Muscle of leg (tissue), 11 donors: ENCODE measurements around the gene ADCY3. TPM values are rescaled to one million over a fixed set of nuclear protein-coding genes. Genes with fewer than 3 reads are reported as not detected.

Experiments used
- DNase-seq: peaks from one replicate; pipeline ENCODE4 v3.0.0; 2013
- H3K27ac ChIP-seq: one replicate; pipeline ENCODE4 v1.5.1; 2013; ENCODE audit warnings: mild to moderate bottlenecking, low read length, control low read depth
- H3K27me3 ChIP-seq: one replicate; pipeline ENCODE4 v1.6.1; 2013; ENCODE audit warnings: low read length; ENCODE audit not compliant: control insufficient read depth, insufficient read depth
- H3K36me3 ChIP-seq: one replicate; pipeline ENCODE4 v1.6.1; 2013; ENCODE audit warnings: low read length; ENCODE audit not compliant: control insufficient read depth, insufficient read depth
- H3K4me1 ChIP-seq: one replicate; pipeline ENCODE4 v1.6.1; 2013; ENCODE audit warnings: low read length; ENCODE audit not compliant: control insufficient read depth, insufficient read depth
- H3K4me3 ChIP-seq: one replicate; pipeline ENCODE4 v1.5.1; 2013; ENCODE audit warnings: low read length, control low read depth
- H3K9me3 ChIP-seq: replicated peaks from 2 replicates; pipeline ENCODE4 v1.6.1; 2013; ENCODE audit warnings: low read depth, low read length; ENCODE audit not compliant: control insufficient read depth
- WGBS: methylation state at CpG from one replicate; pipeline ENCODE4 v1.1.5; 2013; ENCODE audit warnings: missing lambda C conversion rate; ENCODE audit not compliant: insufficient coverage; 5-methylcytosine and 5-hydroxymethylcytosine counted together
- polyA plus RNA-seq, 8 donors: library from polyadenylated mRNA; unstranded; fragments of 120-200 nt; gene quantifications; one replicate each; pipeline versions ENCODE4 v1.2.1 to v1.2.3, GENCODE V29; 2013; ENCODE audit warnings: inconsistent platforms in 1 of 8, low replicate concordance in 1 of 8; ENCODE audit not compliant: insufficient read length in 8 of 8, insufficient read depth in 1 of 8
- total RNA-seq: library from RNA; stranded (reverse); fragments of 120-200 nt; gene quantifications from one replicate; pipeline ENCODE4 v1.2.4, GENCODE V29; 2013

Gene ADCY3
- total and polyA plus RNA-seq, 9 donors = 19.7 to 37.7 (median 29.7) TPM

DNA sequence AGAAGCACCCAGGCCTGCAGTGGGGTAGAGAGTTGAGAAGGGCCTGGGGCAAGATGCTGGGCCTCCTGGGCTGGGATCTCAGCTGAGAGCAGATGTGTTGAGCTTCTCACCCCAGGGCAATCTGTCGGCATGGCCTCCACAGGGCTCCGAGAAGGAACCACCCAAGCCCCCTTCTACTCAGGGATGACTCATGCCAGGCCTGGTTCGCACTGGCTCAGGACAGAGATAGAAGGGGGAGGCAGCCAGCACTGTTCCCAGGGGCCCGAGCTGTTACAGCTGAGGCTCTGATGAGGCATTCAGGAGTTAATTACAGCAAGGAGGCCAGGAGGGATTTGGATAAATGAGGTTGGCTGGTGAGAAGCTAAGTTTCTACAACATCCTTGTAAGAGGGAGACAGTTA lies 64.3 kb downstream of the ADCY3 start:
- Histone ChIP-seq H3K27me3 (no peaks in the 10 kb centered on the region), H3K4me3 (no peak overlapping the region), H3K27ac (peak overlapping the region; percentile 72), H3K4me1 (peaks cover 23% of the 10 kb centered on the region), H3K36me3 (no peaks in the 10 kb centered on the region), H3K9me3 (no peaks in the 10 kb centered on the region)
- WGBS = 43% methylated on average over 2 of the region's 4 CpGs
- peak; percentile 35 for DNase-seq

- H3K4me3 ChIP-seq = no peak overlapping the region
- 55% methylated on average over 2 of the region's 8 CpGs for WGBS
These were observed 64.9 kb downstream of the ADCY3 start for GRCh38 chr2:24855022-24855622.

DNA sequence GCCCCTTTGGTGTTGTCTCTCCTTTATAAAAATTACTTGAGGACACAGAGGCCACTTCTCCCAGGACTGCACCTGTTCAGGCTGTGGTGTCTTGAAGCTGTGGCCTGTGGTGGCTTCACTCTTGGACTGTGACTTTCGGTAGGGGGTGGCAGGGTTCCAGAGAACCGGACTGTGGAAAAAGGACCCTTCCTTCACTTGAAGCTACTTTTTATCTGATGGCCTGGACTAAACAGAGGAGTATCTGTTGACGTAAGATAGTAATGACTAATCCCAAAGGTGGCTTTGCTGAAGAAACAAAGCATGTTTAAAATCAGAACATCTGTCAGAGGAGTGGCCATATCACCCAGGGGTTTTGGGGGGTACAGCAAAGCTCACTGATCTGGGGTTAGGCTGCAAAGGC lies 66.0 kb downstream of the ADCY3 start:
- no peaks in the 10 kb centered on the region for H3K27me3 ChIP-seq
- no peaks in the 10 kb centered on the region for H3K36me3 ChIP-seq
- no CpG with 5 or more reads among the region's 3 CpGs for WGBS
- no peaks in the 10 kb centered on the region for H3K9me3 ChIP-seq
- H3K27ac ChIP-seq = no peak overlapping the region
- no peak overlapping the region for H3K4me3 ChIP-seq
- DNase-seq = no peak
- peaks cover 26% of the 10 kb centered on the region for H3K4me1 ChIP-seq

More at GRCh38 chr2:24855022-24855622, 64.9 kb downstream of the ADCY3 start:
- no peaks in the 10 kb centered on the region for H3K9me3 ChIP-seq
- peak overlapping the region; percentile 72 for H3K27ac ChIP-seq
- peak; percentile 49 for DNase-seq
- no peaks in the 10 kb centered on the region for H3K36me3 ChIP-seq
- H3K4me1 ChIP-seq = peaks cover 26% of the 10 kb centered on the region
- no peaks in the 10 kb centered on the region for H3K27me3 ChIP-seq

GRCh38 chr2:24853046-24853445 lies 67.0 kb downstream of the ADCY3 start:
- no peak for DNase-seq
- no peaks in the 10 kb centered on the region for H3K27me3 ChIP-seq
- no peak overlapping the region for H3K4me3 ChIP-seq
- no peaks in the 10 kb centered on the region for H3K36me3 ChIP-seq
- H3K9me3 ChIP-seq = peaks cover 5% of the 10 kb centered on the region
- peaks cover 26% of the 10 kb centered on the region for H3K4me1 ChIP-seq
- no peak overlapping the region for H3K27ac ChIP-seq
- WGBS = 100% methylated on average over 3 of the region's 9 CpGs

DNA sequence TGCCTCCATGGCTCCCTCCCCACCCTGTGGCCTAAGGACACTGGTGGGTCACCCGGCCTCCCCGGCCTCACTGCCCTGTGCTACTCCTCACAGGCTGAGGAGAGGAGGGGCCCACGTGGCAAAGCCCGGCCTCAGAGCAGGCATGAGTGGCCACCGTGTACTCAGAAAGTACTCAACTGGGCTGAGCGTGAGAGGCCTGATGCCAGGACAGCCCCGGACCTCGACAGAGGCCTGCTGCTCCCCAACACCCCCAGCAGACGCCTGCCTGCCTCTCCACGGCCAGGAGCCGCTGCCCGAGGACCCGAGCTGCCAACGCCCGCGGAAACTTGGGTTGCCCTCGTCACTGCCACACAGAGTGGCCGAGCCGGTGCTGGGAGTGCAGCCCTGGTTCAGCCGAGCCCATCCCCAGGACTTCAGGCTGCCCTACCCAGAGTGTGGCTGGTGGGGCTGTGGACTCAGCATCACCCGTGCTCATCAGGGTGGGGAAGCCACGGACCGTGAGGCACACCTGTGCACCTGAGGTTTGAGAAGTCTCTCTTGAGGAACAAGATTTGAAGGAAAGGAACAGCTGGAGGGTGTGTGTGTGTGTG lies 67.5 kb downstream of the ADCY3 start:
- Histone ChIP-seq H3K4me3 (no peak overlapping the region), H3K9me3 (peaks cover 10% of the 10 kb centered on the region), H3K27ac (no peak overlapping the region), H3K4me1 (peaks cover 26% of the 10 kb centered on the region), H3K36me3 (no peaks in the 10 kb centered on the region), H3K27me3 (no peaks in the 10 kb centered on the region)
- DNase-seq = no peak
- WGBS = 91% methylated on average over 19 of the region's 23 CpGs

DNA sequence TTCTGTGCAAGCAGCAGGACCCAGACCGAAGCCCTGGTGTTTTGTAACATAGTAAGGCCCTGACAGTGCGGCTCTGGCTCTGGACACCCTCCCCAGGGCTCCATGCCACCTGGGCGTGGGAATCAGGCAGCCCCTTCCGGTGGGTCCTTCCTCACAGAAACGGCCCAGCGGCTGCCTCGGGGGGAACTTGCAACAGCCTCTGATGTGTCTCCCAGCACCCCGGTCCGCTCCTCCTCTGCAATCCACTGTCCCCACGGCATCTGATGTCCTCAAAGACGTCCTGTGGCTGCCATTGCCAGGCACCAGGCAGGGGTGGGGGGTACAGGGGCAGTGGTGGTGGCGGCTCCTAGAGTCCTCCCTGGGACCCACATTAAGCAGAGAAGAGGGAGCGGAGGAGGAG lies 68.0 kb downstream of the ADCY3 start:
- Histone ChIP-seq H3K9me3 (peaks cover 12% of the 10 kb centered on the region), H3K27me3 (no peaks in the 10 kb centered on the region), H3K4me3 (no peak overlapping the region), H3K27ac (no peak overlapping the region), H3K36me3 (no peaks in the 10 kb centered on the region), H3K4me1 (peaks cover 26% of the 10 kb centered on the region)
- 89% methylated on average over 10 of the region's 13 CpGs for WGBS
- no peak for DNase-seq

DNA sequence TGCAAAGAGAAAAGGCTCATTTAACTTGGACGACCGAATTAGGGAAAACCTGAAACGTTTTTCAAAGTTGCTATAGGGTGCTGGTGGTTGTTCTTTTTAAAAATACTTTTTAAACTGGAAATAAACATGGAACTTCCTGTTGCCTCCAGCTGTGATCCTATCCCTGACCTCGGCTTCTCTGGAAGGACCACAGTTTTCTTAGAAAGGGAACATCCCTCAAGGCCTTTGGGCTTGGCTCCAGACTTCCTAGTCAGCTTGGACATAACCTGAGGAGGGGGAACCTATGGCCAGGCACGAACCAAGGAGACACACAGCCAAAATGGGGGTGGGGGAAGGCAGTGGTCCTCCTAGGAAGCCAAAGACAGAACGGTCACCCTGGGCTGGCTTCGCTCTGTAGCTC lies 69.1 kb downstream of the ADCY3 start:
- WGBS = 75% methylated on average over 2 of the region's 7 CpGs
- peaks cover 12% of the 10 kb centered on the region for H3K9me3 ChIP-seq
- H3K36me3 ChIP-seq = no peaks in the 10 kb centered on the region
- no peak overlapping the region for H3K4me3 ChIP-seq
- H3K27ac ChIP-seq = peak overlapping the region; percentile 47
- H3K4me1 ChIP-seq = peaks cover 17% of the 10 kb centered on the region
- peak; percentile 65 for DNase-seq
- H3K27me3 ChIP-seq = no peaks in the 10 kb centered on the region

DNA sequence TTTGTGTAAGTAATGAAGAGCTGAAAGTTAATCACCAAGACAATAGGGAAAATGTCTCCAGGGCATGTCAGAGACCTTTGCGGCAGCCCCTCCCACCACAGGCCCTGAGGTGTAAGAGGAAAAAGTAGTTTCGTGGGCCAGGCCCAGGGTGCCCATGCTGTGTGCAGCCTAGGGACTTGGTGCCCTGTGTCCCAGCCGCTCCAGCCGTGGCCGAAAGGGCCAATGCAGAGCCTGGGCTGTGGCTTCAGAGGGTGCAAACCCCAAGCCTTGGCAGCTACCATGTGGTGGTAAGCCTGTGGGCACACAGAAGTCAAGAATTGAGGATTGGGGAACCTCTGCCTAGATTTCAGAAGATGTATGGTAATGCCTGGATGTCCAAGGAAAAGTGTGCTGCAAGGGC lies 74.3 kb downstream of the ADCY3 start:
- 100% methylated on average over 5 of the region's 5 CpGs for WGBS
- Histone ChIP-seq H3K36me3 (peaks cover 10% of the 10 kb centered on the region), H3K4me3 (no peak overlapping the region), H3K4me1 (peaks cover 9% of the 10 kb centered on the region), H3K27me3 (no peaks in the 10 kb centered on the region), H3K9me3 (peaks cover 12% of the 10 kb centered on the region), H3K27ac (no peak overlapping the region)
- DNase-seq = no peak

GRCh38 chr2:24844023-24844685 lies 75.9 kb downstream of the ADCY3 start:
- Histone ChIP-seq H3K27ac (no peak overlapping the region), H3K36me3 (peaks cover 22% of the 10 kb centered on the region), H3K27me3 (no peaks in the 10 kb centered on the region), H3K4me1 (peaks cover 6% of the 10 kb centered on the region), H3K9me3 (peaks cover 12% of the 10 kb centered on the region), H3K4me3 (no peak overlapping the region)
- no peak for DNase-seq
- 91% methylated on average over 9 of the region's 9 CpGs for WGBS

DNA sequence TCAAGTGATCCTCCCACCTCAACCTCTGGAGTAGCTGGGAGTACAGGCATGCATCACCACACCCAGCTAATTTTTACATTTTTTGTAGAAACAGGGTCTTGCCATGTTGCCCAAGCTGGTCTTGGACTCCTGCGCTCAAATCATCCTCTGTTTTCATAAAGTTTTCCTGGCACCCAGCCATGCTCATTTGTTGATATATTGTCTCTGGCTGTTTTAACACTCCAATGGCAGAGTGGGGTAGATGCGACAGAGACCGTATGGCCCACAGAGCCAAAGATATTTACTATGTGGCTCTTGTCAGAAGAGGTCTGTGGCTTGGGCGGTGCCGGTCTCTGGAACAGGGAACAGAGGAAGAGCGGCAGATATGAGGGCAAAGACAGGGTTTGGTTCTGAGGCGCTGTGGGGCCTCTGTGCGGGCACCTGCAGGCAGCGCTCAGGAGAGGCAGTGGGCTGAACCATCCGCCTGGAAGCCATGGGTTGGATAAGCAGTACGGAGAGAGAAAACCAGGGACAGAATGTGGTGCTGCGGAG lies 76.6 kb downstream of the ADCY3 start:
- H3K27me3 ChIP-seq = no peaks in the 10 kb centered on the region
- H3K4me1 ChIP-seq = peaks cover 6% of the 10 kb centered on the region
- peaks cover 24% of the 10 kb centered on the region for H3K36me3 ChIP-seq
- no peak overlapping the region for H3K4me3 ChIP-seq
- DNase-seq = no peak
- H3K27ac ChIP-seq = no peak overlapping the region
- peaks cover 8% of the 10 kb centered on the region for H3K9me3 ChIP-seq
- 95% methylated on average over 11 of the region's 12 CpGs for WGBS
